Fibroblast of pulmonary artery (primary cell): ENCODE results near the gene TST.

Experiments
- DNase-seq: peaks from one replicate; pipeline ENCODE4 v3.0.0-alpha.2; 2010; ENCODE audit warnings: low read depth
- H3K4me3 ChIP-seq: replicated peaks from 2 replicates; pipeline ENCODE4 v1.5.1; 2011; ENCODE audit warnings: low read depth, mild to moderate bottlenecking, control low read depth, low read length, moderate library complexity
- CTCF ChIP-seq: IDR thresholded peaks from 2 replicates; pipeline ENCODE4 v1.5.1; 2011; ENCODE audit warnings: mild to moderate bottlenecking, control low read depth, low read length, inconsistent platforms; ENCODE audit errors: missing control alignments

The TST gene

GRCh38 chr22:37030560-37031281, 11.5 kb upstream of the TST start:
- no peak overlapping the region for H3K4me3 ChIP-seq
- TF ChIP-seq CTCF = no peak
- no peak for DNase-seq

GRCh38 chr22:37028692-37029674, 9.7 kb upstream of the TST start:
- DNase-seq = no peak
- no peak for TF ChIP-seq CTCF
- H3K4me3 ChIP-seq = no peak overlapping the region

GRCh38 chr22:37027556-37027955, 8.3 kb upstream of the TST start:
- no peak for TF ChIP-seq CTCF
- no peak for DNase-seq
- no peak overlapping the region for H3K4me3 ChIP-seq

GRCh38 chr22:37026325-37026724, 7.1 kb upstream of the TST start:
- no peak for DNase-seq
- H3K4me3 ChIP-seq = no peak overlapping the region
- no peak for TF ChIP-seq CTCF

- no peak for DNase-seq
- no peak for TF ChIP-seq CTCF
- no peak overlapping the region for H3K4me3 ChIP-seq
These were observed 6.3 kb upstream of the TST start for GRCh38 chr22:37025500-37026070.

GRCh38 chr22:37024339-37025157, 5.3 kb upstream of the TST start:
- TF ChIP-seq CTCF = no peak
- DNase-seq = no peak

More at GRCh38 chr22:37024339-37025157, 5.3 kb upstream of the TST start:
- no peak overlapping the region for H3K4me3 ChIP-seq
